SU-DHL-6 (cell line): Measurements from ENCODE around the gene ARAP1.

Experiments used
- H2AFZ ChIP-seq: fragments of 200-600 bp; sonication (generic); 2 replicates; pipeline ENCODE4 v1.6.1; 2014; ENCODE audit warnings: low read depth, mild to moderate bottlenecking, moderate library complexity, mixed read lengths, antibody characterized with exemption, low read length; ENCODE audit not compliant: severe bottlenecking
- H3F3A ChIP-seq: fragments of 200-600 bp; shearing (Covaris generic); 2 replicates; pipeline ENCODE4 v1.6.0; 2016; ENCODE audit warnings: antibody characterized with exemption, mild to moderate bottlenecking; ENCODE audit not compliant: insufficient read depth
- H3K27ac ChIP-seq: fragments of 200-600 bp; sonication (generic); 2 replicates; pipeline ENCODE4 v1.5.1; 2016; ENCODE audit warnings: low read depth, mild to moderate bottlenecking, low read length, moderate library complexity, mixed read lengths
- H3K27me3 ChIP-seq: fragments of 200-600 bp; sonication (generic), shearing (Covaris generic); 2 replicates; pipeline ENCODE4 v1.6.0; 2014; ENCODE audit warnings: mild to moderate bottlenecking, low read length
- H3K36me3 ChIP-seq: fragments of 200-600 bp; sonication (generic); 2 replicates; pipeline ENCODE4 v1.6.1; 2014; ENCODE audit warnings: mild to moderate bottlenecking, low read length, mixed read lengths
- H3K4me2 ChIP-seq: fragments of 300-600, 200-600 bp; shearing (Covaris generic), sonication (generic); 2 replicates; pipeline ENCODE4 v1.6.0; 2014; ENCODE audit warnings: low read length, low read depth, mild to moderate bottlenecking; ENCODE audit not compliant: poor library complexity, severe bottlenecking
- H3K4me3 ChIP-seq: fragments of 200-600 bp; sonication (generic); 2 replicates; pipeline ENCODE4 v1.5.1; 2014; ENCODE audit warnings: antibody characterized with exemption, low read length, mild to moderate bottlenecking, mixed read lengths; ENCODE audit not compliant: insufficient read depth, poor library complexity, severe bottlenecking
- H3K79me2 ChIP-seq: fragments of 200-600 bp; sonication (generic); 2 replicates; pipeline ENCODE4 v1.6.1; 2014; ENCODE audit warnings: mild to moderate bottlenecking, low read length, moderate library complexity; ENCODE audit not compliant: insufficient read depth
- H3K9ac ChIP-seq: fragments of 200-600 bp; sonication (generic); 2 replicates; pipeline ENCODE4 v1.7.0; 2014; ENCODE audit warnings: mild to moderate bottlenecking, low read length
- H3K9me2 ChIP-seq: fragments of 200-600 bp; sonication (generic); replicated peaks from 2 replicates; pipeline ENCODE4 v1.6.1; 2014; ENCODE audit warnings: low read length; ENCODE audit not compliant: insufficient read depth
- H3K9me3 ChIP-seq: fragments of 200-600 bp; sonication (generic); 2 replicates; pipeline ENCODE4 v1.6.1; 2014; ENCODE audit warnings: low read length, mixed read lengths; ENCODE audit not compliant: insufficient read depth
- H4K20me1 ChIP-seq: fragments of 200-600 bp; sonication (generic); 2 replicates; pipeline ENCODE4 v1.6.1; 2014; ENCODE audit warnings: low read depth, mild to moderate bottlenecking, antibody characterized with exemption, low read length, moderate library complexity, mixed read lengths
- CTCF ChIP-seq: fragments of 200-600 bp; sonication (generic); IDR thresholded peaks from one replicate; pipeline ENCODE4 v1.5.1; 2017; ENCODE audit warnings: antibody characterized with exemption, mild to moderate bottlenecking, low read length, moderate library complexity; ENCODE audit not compliant: insufficient read depth, poor library complexity, severe bottlenecking
- EZH2phosphoT487 ChIP-seq: fragments of 200-600 bp; sonication (generic), shearing (Covaris generic); conservative IDR thresholded peaks from 2 replicates; pipeline ENCODE4 v1.6.1; 2018; ENCODE audit warnings: mild to moderate bottlenecking, antibody characterized with exemption, low read length, moderate library complexity, mixed read lengths

The ARAP1 gene

GRCh38 chr11:72767203-72768062 is 15.2 kb upstream of the ARAP1 start:
- no peaks in the 10 kb centered on the region for H3K27me3 ChIP-seq
- no peaks in the 10 kb centered on the region for H3K9me3 ChIP-seq
- no peaks in the 10 kb centered on the region for H3F3A ChIP-seq
- no peaks in the 10 kb centered on the region for H3K36me3 ChIP-seq
- H3K9ac ChIP-seq, result no peak overlapping the region
- H4K20me1 ChIP-seq, result no peaks in the 10 kb centered on the region
- H3K4me3 ChIP-seq, result no peak overlapping the region
- TF ChIP-seq CTCF (no peak), EZH2phosphoT487 (no peak)
- H3K9me2 ChIP-seq, result no peaks in the 10 kb centered on the region
- H3K79me2 ChIP-seq, result no peaks in the 10 kb centered on the region
- H3K4me2 ChIP-seq, result no peak overlapping the region
- no peak overlapping the region for H3K27ac ChIP-seq
- no peak overlapping the region for H2AFZ ChIP-seq

DNA sequence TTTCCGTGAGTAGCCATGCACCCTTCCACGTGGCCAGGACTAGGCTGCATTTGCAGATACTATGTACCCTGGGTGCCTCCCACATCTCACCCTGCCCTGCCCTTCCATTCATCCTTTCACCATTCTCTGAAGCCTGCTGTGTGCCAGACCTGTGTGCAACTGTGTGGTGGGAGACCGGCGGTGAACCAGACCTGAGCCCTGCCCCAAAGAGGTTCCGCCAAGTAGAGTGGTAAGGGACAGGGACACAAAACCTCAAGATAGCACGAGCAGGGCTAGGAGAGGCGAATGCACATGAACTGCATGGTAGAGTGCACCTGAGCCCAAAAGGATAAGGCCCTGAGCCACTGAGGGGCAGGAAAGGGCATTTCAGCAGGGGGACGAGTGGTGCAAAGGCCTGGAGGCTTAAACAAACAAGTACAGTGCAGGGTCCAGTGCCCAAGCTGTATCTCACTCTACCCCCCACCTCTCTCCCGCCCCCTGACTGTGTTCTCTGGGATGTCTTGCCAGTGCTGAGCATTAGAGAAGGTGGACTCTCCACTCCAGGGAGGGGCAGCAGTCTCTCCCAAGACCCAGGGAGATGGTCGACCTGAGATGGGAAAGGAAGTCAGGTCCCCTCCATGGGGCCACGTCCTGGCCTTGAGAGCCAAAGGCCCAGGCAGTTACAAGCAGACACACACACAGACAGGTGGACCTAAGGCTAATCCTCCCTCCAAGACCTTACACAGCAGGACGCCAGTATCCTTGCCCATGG is 14.1 kb upstream of the ARAP1 start:
- Histone ChIP-seq H3F3A (no peaks in the 10 kb centered on the region), H3K4me2 (no peak overlapping the region), H3K9ac (no peak overlapping the region), H4K20me1 (no peaks in the 10 kb centered on the region), H3K9me2 (no peaks in the 10 kb centered on the region), H3K9me3 (no peaks in the 10 kb centered on the region), H3K27me3 (no peaks in the 10 kb centered on the region), H2AFZ (no peak overlapping the region), H3K27ac (no peak overlapping the region), H3K79me2 (no peaks in the 10 kb centered on the region), H3K4me3 (no peak overlapping the region), H3K36me3 (no peaks in the 10 kb centered on the region)
- TF ChIP-seq CTCF (no peak), EZH2phosphoT487 (no peak)

DNA sequence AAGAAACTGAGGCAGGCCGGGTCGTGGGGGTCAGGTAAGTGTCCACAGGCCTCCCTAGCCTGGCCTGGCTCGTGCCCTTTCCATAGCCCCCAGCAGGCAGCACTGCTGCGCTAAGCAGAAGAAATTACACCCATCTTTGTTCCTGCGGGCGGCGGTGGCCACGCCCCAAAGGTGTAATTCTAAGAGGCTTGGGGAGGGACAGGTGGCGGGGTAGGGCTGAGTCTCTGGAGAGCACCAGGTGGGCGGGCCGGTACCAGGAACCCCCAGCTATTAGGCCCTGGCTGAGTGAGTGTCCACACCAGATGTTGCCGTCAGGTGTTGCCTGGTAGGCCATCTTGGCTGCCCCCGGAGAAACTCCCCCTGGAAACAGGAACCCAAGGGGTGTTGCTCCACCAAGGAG is 12.3 kb upstream of the ARAP1 start:
- Histone ChIP-seq H3K27ac (no peak overlapping the region), H3K9me3 (no peaks in the 10 kb centered on the region), H3K9me2 (no peaks in the 10 kb centered on the region), H3K36me3 (no peaks in the 10 kb centered on the region), H3K27me3 (no peaks in the 10 kb centered on the region), H2AFZ (no peak overlapping the region), H4K20me1 (no peaks in the 10 kb centered on the region), H3K79me2 (no peaks in the 10 kb centered on the region), H3K4me3 (no peak overlapping the region), H3F3A (no peaks in the 10 kb centered on the region), H3K9ac (no peak overlapping the region), H3K4me2 (no peak overlapping the region)
- no peak for TF ChIP-seq CTCF
